Measurements from ENCODE around the gene PDE2A. TPM values are rescaled to one million over a fixed set of nuclear protein-coding genes. Genes with fewer than 3 reads are reported as not detected.
A peak's percentile ranks its signal among the peaks of the same experiment; 100 is the strongest.

The PDE2A gene
- total RNA-seq, 4 donors from 2014 or later = 40.2 to 69.6 (median 50.4) TPM

GRCh38 chr11:72682238-72682857 lies 8.1 kb upstream of the PDE2A start:
- no peak for DNase-seq
- Histone ChIP-seq H3K27ac (no peak overlapping the region), H3K36me3 (peaks cover 8 to 14% of the 10 kb centered on the region in 2 donors), H3K4me3 (replicated peaks in 1 of 3) (no peak overlapping the region), H3K4me1 (no peaks in the 10 kb centered on the region), H3K9me3 (no peaks in the 10 kb centered on the region), H3K27me3 (no peaks in the 10 kb centered on the region)
- intact Hi-C loops (cut with DNase I) = loop anchor here (5.0 kb wide), 1 partner anchor 215 kb away; no protein-coding TSS in a partner anchor
- TF ChIP-seq CTCF (IDR thresholded peaks at IDR 0.05) (no peak), POLR2A (IDR thresholded peaks at IDR 0.05) (no peak)
- 82 to 98% methylated on average over 5 of the region's 5 CpGs for WGBS, 2 donors

GRCh38 chr11:72681226-72682153 lies 7.3 kb upstream of the PDE2A start:
- Histone ChIP-seq H3K4me1 (no peaks in the 10 kb centered on the region), H3K9me3 (no peaks in the 10 kb centered on the region), H3K36me3 (peaks cover 2 to 6% of the 10 kb centered on the region in 2 donors), H3K4me3 (replicated peaks in 1 of 3) (no peak overlapping the region), H3K27me3 (no peaks in the 10 kb centered on the region), H3K27ac (no peak overlapping the region)
- TF ChIP-seq CTCF (IDR thresholded peaks at IDR 0.05) = no peak
- no peak for TF ChIP-seq POLR2A (IDR thresholded peaks at IDR 0.05)
- 24 to 39% methylated on average over 17 of the region's 17 CpGs for whole genome bisulfite sequencing, 2 donors
- peak; percentile 36 to 50 for DNase-seq
- intact Hi-C loops (cut with DNase I) = loop anchor here (5.0 kb wide), 1 partner anchor 214 kb away; no protein-coding TSS in a partner anchor

GRCh38 chr11:72680624-72681158 lies 6.5 kb upstream of the PDE2A start:
- WGBS, 2 donors = 62 to 72% methylated on average over 5 to 6 of the region's 6 CpGs
- Histone ChIP-seq H3K9me3 (no peaks in the 10 kb centered on the region), H3K4me3 (replicated peaks in 1 of 3) (no peak overlapping the region), H3K27ac (no peak overlapping the region), H3K27me3 (no peaks in the 10 kb centered on the region), H3K4me1 (no peaks in the 10 kb centered on the region), H3K36me3 (peaks cover 2 to 3% of the 10 kb centered on the region in 2 donors)
- TF ChIP-seq CTCF (IDR thresholded peaks at IDR 0.05) (no peak), POLR2A (IDR thresholded peaks at IDR 0.05) (no peak)
- no peak for DNase-seq
- intact Hi-C loops (cut with DNase I) = loop anchor here (5.0 kb wide), 1 partner anchor 213 kb away; no protein-coding TSS in a partner anchor

GRCh38 chr11:72679869-72680268 lies 5.6 kb upstream of the PDE2A start:
- intact Hi-C loops (cut with DNase I) = loop anchor here (5.0 kb wide), 1 partner anchor 213 kb away; no protein-coding TSS in a partner anchor
- H3K27me3 ChIP-seq = no peaks in the 10 kb centered on the region

More at GRCh38 chr11:72679869-72680268, 5.6 kb upstream of the PDE2A start:
- no peak overlapping the region for H3K4me3 ChIP-seq (replicated peaks in 1 of 3)
- DNase-seq = no peak
- H3K36me3 ChIP-seq = no peaks in the 10 kb centered on the region
- TF ChIP-seq CTCF (IDR thresholded peaks at IDR 0.05) = no peak
- no peak for TF ChIP-seq POLR2A (IDR thresholded peaks at IDR 0.05)
- WGBS, 2 donors = 55 to 76% methylated on average over 3 to 5 of the region's 5 CpGs
- H3K9me3 ChIP-seq = no peaks in the 10 kb centered on the region
- no peaks in the 10 kb centered on the region for H3K4me1 ChIP-seq
- H3K27ac ChIP-seq = no peak overlapping the region
